MM.1S (cell line): ENCODE results near the gene TRDN.

Experiments
- DNase-seq: peaks from one replicate; pipeline ENCODE4 v3.0.0-alpha.2; 2015
- H2AFZ ChIP-seq: fragments of 300-600 bp; sonication (generic); 2 replicates; pipeline ENCODE4 v1.6.0; 2016; ENCODE audit warnings: antibody characterized with exemption, low read length
- H3F3A ChIP-seq: fragments of 300-600 bp; sonication (generic); 2 replicates; pipeline ENCODE4 v1.6.1; 2016; ENCODE audit warnings: mild to moderate bottlenecking, antibody characterized with exemption, low read length, moderate library complexity, mixed read lengths; ENCODE audit not compliant: insufficient read depth
- H3K27ac ChIP-seq: fragments of 300-600 bp; sonication (generic); 2 replicates; pipeline ENCODE4 v1.5.1; 2016; ENCODE audit warnings: mild to moderate bottlenecking, low read length
- H3K27me3 ChIP-seq: fragments of 300-600 bp; sonication (generic); replicated peaks from 2 replicates; pipeline ENCODE4 v1.6.0; 2016; ENCODE audit warnings: low read length; ENCODE audit not compliant: insufficient read depth
- H3K36me3 ChIP-seq: fragments of 300-600 bp; sonication (generic); replicated peaks from 2 replicates; pipeline ENCODE4 v1.6.1; 2016; ENCODE audit warnings: mild to moderate bottlenecking, low read length, mixed read lengths; ENCODE audit not compliant: insufficient read depth
- H3K4me1 ChIP-seq: fragments of 300-600 bp; sonication (generic); 2 replicates; pipeline ENCODE4 v1.6.1; 2016; ENCODE audit warnings: low read length, mixed read lengths
- H3K4me2 ChIP-seq: fragments of 300-600 bp; sonication (generic); 2 replicates; pipeline ENCODE4 v1.6.0; 2016; ENCODE audit warnings: low read depth, low read length
- H3K4me3 ChIP-seq: fragments of 300-600 bp; sonication (generic); 2 replicates; pipeline ENCODE4 v1.5.1; 2016; ENCODE audit warnings: low read length, mixed read lengths
- H3K79me2 ChIP-seq: fragments of 300-600 bp; sonication (generic); 2 replicates; pipeline ENCODE4 v1.6.1; 2016; ENCODE audit warnings: mixed run types, low read length, mixed read lengths
- H3K9ac ChIP-seq: fragments of 300-600 bp; sonication (generic); 2 replicates; pipeline ENCODE4 v1.6.1; 2016; ENCODE audit warnings: low read length, mixed read lengths
- H3K9me2 ChIP-seq: fragments of 300-600 bp; sonication (generic); replicated peaks from 2 replicates; pipeline ENCODE4 v1.6.1; 2016; ENCODE audit warnings: mild to moderate bottlenecking, low read length, mixed read lengths; ENCODE audit not compliant: insufficient read depth
- H3K9me3 ChIP-seq: fragments of 300-600 bp; sonication (generic); replicated peaks from 2 replicates; pipeline ENCODE4 v1.6.1; 2016; ENCODE audit warnings: mild to moderate bottlenecking, low read length, mixed read lengths; ENCODE audit not compliant: insufficient read depth
- H4K20me1 ChIP-seq: fragments of 300-600 bp; sonication (generic); 2 replicates; pipeline ENCODE4 v1.6.1; 2016; ENCODE audit warnings: mild to moderate bottlenecking, low read length, moderate library complexity, mixed read lengths; ENCODE audit not compliant: insufficient read depth
- CTCF ChIP-seq: fragments of 300-600 bp; sonication (generic); IDR thresholded peaks from 2 replicates; pipeline ENCODE4 v1.5.1; 2016; ENCODE audit warnings: antibody characterized with exemption, low read length, mixed read lengths
- EZH2 ChIP-seq: fragments of 300-600 bp; sonication (generic); optimal IDR thresholded peaks from 2 replicates; pipeline ENCODE3; 2017; ENCODE audit warnings: low read depth, mild to moderate bottlenecking, antibody characterized with exemption, low read length, mixed read lengths
- EZH2phosphoT487 ChIP-seq: fragments of 300-600 bp; sonication (generic); IDR thresholded peaks from 2 replicates; pipeline ENCODE4 v1.6.1; 2018; ENCODE audit warnings: antibody characterized with exemption, low read length

The TRDN gene

GRCh38 chr6:123383718-123384117 lies 253.0 kb downstream of the TRDN start:
- no peaks in the 10 kb centered on the region for H3K9me2 ChIP-seq
- no peaks in the 10 kb centered on the region for H3K79me2 ChIP-seq
- H3K4me1 ChIP-seq = no peaks in the 10 kb centered on the region
- H2AFZ ChIP-seq = no peak overlapping the region
- H3K4me2 ChIP-seq = no peak overlapping the region
- H3K9me3 ChIP-seq = no peaks in the 10 kb centered on the region
- no peaks in the 10 kb centered on the region for H4K20me1 ChIP-seq
- TF ChIP-seq CTCF (no peak), EZH2 (no peak), EZH2phosphoT487 (no peak)
- H3K4me3 ChIP-seq = no peak overlapping the region
- no peak for DNase-seq
- H3K9ac ChIP-seq = no peak overlapping the region
- no peaks in the 10 kb centered on the region for H3K27me3 ChIP-seq
- H3K27ac ChIP-seq = no peak overlapping the region
- H3K36me3 ChIP-seq = no peaks in the 10 kb centered on the region
- H3F3A ChIP-seq = no peaks in the 10 kb centered on the region

GRCh38 chr6:123380257-123380656 lies 256.5 kb downstream of the TRDN start:
- Histone ChIP-seq H3K27ac (no peak overlapping the region), H3K9me3 (no peaks in the 10 kb centered on the region), H3F3A (no peaks in the 10 kb centered on the region), H3K4me2 (peak overlapping the region; percentile 49; the same call in 1 of the 2 replicates), H3K9ac (no peak overlapping the region), H3K4me3 (no peak overlapping the region), H4K20me1 (no peaks in the 10 kb centered on the region), H2AFZ (no peak overlapping the region), H3K36me3 (no peaks in the 10 kb centered on the region), H3K79me2 (no peaks in the 10 kb centered on the region), H3K4me1 (no peaks in the 10 kb centered on the region), H3K27me3 (no peaks in the 10 kb centered on the region), H3K9me2 (no peaks in the 10 kb centered on the region)
- peak; percentile 77 for DNase-seq
- TF ChIP-seq EZH2 = no peak
- TF ChIP-seq CTCF = peak; percentile 54

GRCh38 chr6:123372737-123373136 lies 264.0 kb downstream of the TRDN start:
- Histone ChIP-seq H3K4me1 (no peaks in the 10 kb centered on the region), H3K4me3 (no peak overlapping the region), H3K27me3 (no peaks in the 10 kb centered on the region), H3K27ac (no peak overlapping the region), H3K79me2 (no peaks in the 10 kb centered on the region), H3K9ac (no peak overlapping the region), H3F3A (no peaks in the 10 kb centered on the region), H3K4me2 (no peak overlapping the region), H3K9me2 (no peaks in the 10 kb centered on the region), H4K20me1 (no peaks in the 10 kb centered on the region), H2AFZ (no peak overlapping the region), H3K9me3 (no peaks in the 10 kb centered on the region), H3K36me3 (no peaks in the 10 kb centered on the region)
- TF ChIP-seq EZH2phosphoT487 = no peak
- no peak for TF ChIP-seq CTCF
- TF ChIP-seq EZH2 = no peak
- DNase-seq = no peak
